Measurements from ENCODE around the gene P2RY8. TPM values are rescaled to one million over a fixed set of nuclear protein-coding genes. Genes with fewer than 3 reads are reported as not detected.

The P2RY8 gene, protein sequence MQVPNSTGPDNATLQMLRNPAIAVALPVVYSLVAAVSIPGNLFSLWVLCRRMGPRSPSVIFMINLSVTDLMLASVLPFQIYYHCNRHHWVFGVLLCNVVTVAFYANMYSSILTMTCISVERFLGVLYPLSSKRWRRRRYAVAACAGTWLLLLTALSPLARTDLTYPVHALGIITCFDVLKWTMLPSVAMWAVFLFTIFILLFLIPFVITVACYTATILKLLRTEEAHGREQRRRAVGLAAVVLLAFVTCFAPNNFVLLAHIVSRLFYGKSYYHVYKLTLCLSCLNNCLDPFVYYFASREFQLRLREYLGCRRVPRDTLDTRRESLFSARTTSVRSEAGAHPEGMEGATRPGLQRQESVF
- not detected in 2 replicates for total RNA-seq (ENCODE audit: low replicate concordance)

GRCh38 chrX:1537031-1537715, at the start of gene P2RY8:
TSS of gene P2RY8 (minus strand) at chrX:1537185. CDS start at chrX:1466558, 70,627 bp downstream.
- TF ChIP-seq CTCF (IDR thresholded peaks at IDR 0.05; ENCODE audit: insufficient read depth, low read length), result no peak
- no peak within 1 kb of the TSS for H3K4me3 ChIP-seq (ENCODE audit: low read depth, low read length)
- DNase-seq (ENCODE audit: low read depth), result no peak

DNA sequence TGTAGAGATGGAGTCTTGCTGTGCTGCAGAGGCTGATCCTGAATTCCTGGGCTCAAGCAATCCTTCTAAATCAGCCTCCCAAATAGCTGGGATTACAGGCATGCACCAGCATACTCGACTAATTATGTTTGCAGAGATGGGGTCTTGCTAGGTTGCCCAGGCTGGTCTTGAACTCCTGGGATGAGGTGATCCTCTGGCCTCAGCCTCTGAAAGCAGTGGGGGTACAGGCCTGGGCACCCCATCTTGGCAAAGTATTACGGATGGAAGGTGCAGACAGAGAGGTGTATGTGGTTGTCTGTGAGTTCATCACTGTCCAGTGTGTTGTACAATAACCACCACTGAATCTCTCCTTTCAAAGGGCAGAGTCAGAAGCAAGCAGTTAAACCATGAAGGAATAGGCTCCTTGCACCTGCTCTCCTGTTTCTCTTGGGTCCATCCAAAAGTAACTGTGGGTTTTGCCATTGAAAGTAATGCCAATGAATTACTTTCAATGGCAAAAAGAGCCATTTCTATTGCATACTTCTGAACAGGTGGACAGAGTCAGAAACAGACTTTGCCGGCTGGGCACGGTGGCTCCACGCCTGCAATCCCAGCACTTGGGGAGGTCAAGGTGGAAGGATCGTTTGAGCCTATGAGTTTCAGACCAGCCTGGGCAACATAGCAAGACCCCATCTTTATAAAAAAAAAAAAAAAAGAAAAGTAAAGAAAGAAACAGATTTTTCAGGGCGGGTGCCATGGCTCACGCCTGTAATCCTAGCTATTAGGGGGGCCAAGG, 47.4 kb upstream of the P2RY8 start:
- DNase-seq (ENCODE audit: low read depth), result no peak
- TF ChIP-seq CTCF (IDR thresholded peaks at IDR 0.05; ENCODE audit: insufficient read depth, low read length), result no peak
- no peak overlapping the region for H3K4me3 ChIP-seq (ENCODE audit: low read depth, low read length)

- DNase-seq (ENCODE audit: low read depth), result no peak
- TF ChIP-seq CTCF (IDR thresholded peaks at IDR 0.05; ENCODE audit: insufficient read depth, low read length), result no peak
These were observed 45.9 kb upstream of the P2RY8 start for GRCh38 chrX:1582686-1583437.

DNA sequence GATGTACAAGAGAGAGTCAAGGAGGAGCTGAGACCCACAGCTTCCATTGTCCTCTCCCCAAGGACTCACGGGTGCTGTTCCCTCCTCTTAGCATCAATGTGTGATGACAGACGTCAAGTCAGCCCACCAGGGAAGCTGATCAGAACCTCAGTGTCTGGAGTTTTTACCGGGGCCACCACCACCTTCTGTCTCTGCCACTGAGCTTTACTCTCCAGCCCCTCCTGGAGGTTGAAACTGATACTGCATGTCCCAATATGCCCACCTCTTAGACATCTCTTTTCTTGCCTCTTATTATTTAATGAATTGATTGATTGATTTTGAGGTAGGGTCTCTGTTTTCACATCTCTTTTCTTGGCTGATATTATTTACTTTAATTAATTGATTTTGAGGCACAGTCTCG, 44.1 kb upstream of the P2RY8 start:
- peak; percentile 57 for TF ChIP-seq CTCF (IDR thresholded peaks at IDR 0.05; ENCODE audit: insufficient read depth, low read length)
- DNase-seq (ENCODE audit: low read depth), result no peak
- no peak overlapping the region for H3K4me3 ChIP-seq (ENCODE audit: low read depth, low read length)

More at GRCh38 chrX:1582686-1583437, 45.9 kb upstream of the P2RY8 start:
- no peak overlapping the region for H3K4me3 ChIP-seq (ENCODE audit: low read depth, low read length)

DNA sequence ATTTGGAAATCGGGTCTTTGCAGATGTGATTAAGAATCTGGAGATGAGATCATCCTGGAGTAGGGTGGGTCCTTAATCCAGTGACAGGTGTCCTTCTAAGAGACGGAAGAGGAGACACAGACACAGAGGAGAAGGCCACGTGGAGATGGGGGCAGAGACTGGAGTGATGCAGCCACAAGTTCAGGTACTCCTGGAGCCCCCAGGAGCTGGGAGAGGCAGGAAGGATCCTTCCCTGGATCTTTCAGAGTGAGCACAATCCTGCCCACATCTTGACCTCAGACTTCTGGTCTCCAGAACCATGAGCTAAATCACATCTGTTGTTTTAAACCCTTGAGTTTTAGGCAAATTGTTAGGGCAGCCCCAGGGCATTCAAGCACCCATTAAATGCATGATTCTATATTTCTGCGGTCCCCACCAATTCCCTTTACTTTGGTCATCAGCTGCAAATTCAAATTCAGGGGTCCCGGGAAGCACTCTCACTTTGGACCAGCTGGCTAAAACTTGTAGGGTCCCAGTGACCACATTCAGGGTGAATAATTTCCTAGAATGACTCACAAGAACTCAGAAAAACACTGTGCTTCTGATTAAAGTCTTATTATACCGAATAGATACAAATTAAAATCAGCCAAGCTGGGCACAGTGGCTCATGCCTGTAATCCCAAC, 41.7 kb upstream of the P2RY8 start:
- no peak for TF ChIP-seq CTCF (IDR thresholded peaks at IDR 0.05; ENCODE audit: insufficient read depth, low read length)
- DNase-seq (ENCODE audit: low read depth), result no peak
- H3K4me3 ChIP-seq (ENCODE audit: low read depth, low read length), result no peak overlapping the region

GRCh38 chrX:1577845-1578244, 40.9 kb upstream of the P2RY8 start:
- no peak overlapping the region for H3K4me3 ChIP-seq (ENCODE audit: low read depth, low read length)
- TF ChIP-seq CTCF (IDR thresholded peaks at IDR 0.05; ENCODE audit: insufficient read depth, low read length), result no peak
- DNase-seq (ENCODE audit: low read depth), result no peak
